HepG2 (cell line): ENCODE results near the gene PLD3. TPM values are rescaled to one million over a fixed set of nuclear protein-coding genes. Genes with fewer than 3 reads are reported as not detected.

ENCODE experiments used
- ATAC-seq: fragments of 200-7000 bp; cut with Tn5 transposase; 3 replicates; pipeline ENCODE4 v1.9.1; 2020; ENCODE audit warnings: mild to moderate bottlenecking, moderate library complexity
- BruUV-seq: library from RNA; stranded (reverse); fragments of 400-500 nt; replicated peaks from 2 replicates; lab custom pipeline; 2021; lab: Mats Ljungman, UMichigan
- CTCF ChIA-PET: fragments of 300-600 bp; formaldehyde crosslinking; extraction: SDS; loops from one replicate; lab custom pipeline; 2021; ENCODE audit warnings: low total read pairs, inconsistent platforms, low intra/inter-chr PET ratio; lab: Yijun Ruan, JAX
- POLR2A ChIA-PET: fragments of 350-600 bp; sonication (Branson Sonifier 250); formaldehyde crosslinking; loops from one replicate; lab custom pipeline; 2020; ENCODE audit warnings: antibody characterized with exemption, inconsistent platforms; lab: Yijun Ruan, JAX
- DNase-seq: peaks from one replicate; pipeline ENCODE4 v3.0.0-alpha.2; 2015; ENCODE audit warnings: low spot score
- FAIRE-seq: peaks from 3 replicates; lab custom pipeline; 2011; peaks lifted over from hg19 to GRCh38; lab: Jason Lieb, UNC
- H2AFZ ChIP-seq: one replicate; pipeline ENCODE4 v1.6.1; 2011; ENCODE audit warnings: low read length, inconsistent platforms
- H3K27ac ChIP-seq: fragments of 300-600 bp; 3 replicates; pipeline ENCODE4 v1.8.0; 2011; ENCODE audit warnings: mixed run types, mild to moderate bottlenecking, mixed read lengths, low read length, inconsistent platforms; ENCODE audit not compliant: insufficient read depth; ENCODE audit errors: extremely low read length
- H3K27me3 ChIP-seq, 2 experiments: fragments of 200-600 bp in 1 of 2; 2 replicates in 1 of 2; 3 replicates in 1 of 2; pipeline versions ENCODE4 v1.6.0 to v1.8.0; 2011; ENCODE audit warnings: low read length in 2 of 2, mild to moderate bottlenecking in 2 of 2, moderate library complexity in 2 of 2, inconsistent platforms in 1 of 2; ENCODE audit not compliant: insufficient read depth in 2 of 2, control insufficient read depth in 1 of 2
- H3K36me3 ChIP-seq, 2 experiments: fragments of 200-600 bp in 1 of 2; replicated peaks in 1 of 2; 2 replicates in 1 of 2; 3 replicates in 1 of 2; pipeline versions ENCODE4 v1.5.1 to v1.8.0; 2011; ENCODE audit warnings: low read length in 2 of 2, inconsistent platforms in 1 of 2; ENCODE audit not compliant: insufficient read depth in 2 of 2, control insufficient read depth in 1 of 2
- H3K4me1 ChIP-seq: 2 replicates; pipeline ENCODE4 v1.5.1; 2012; ENCODE audit warnings: low read length, inconsistent platforms; ENCODE audit not compliant: insufficient read depth
- H3K4me2 ChIP-seq: 2 replicates; pipeline ENCODE4 v1.6.0; 2011; ENCODE audit warnings: low read depth, low read length, inconsistent platforms
- H3K4me3 ChIP-seq, 3 experiments: fragments of 200-600 bp in 1 of 3; sonication (generic), shearing (Covaris generic) in 1 of 3; replicated peaks in 1 of 3; 2 replicates each; pipeline ENCODE4 v1.5.1; 2011 to 2016; ENCODE audit warnings: low read length in 3 of 3, inconsistent platforms in 2 of 3, low read depth in 2 of 3, mild to moderate bottlenecking in 2 of 3, control low read depth in 1 of 3, mixed read lengths in 1 of 3; ENCODE audit not compliant: insufficient read depth in 1 of 3
- H3K79me2 ChIP-seq: one replicate; pipeline ENCODE4 v1.6.1; 2011; ENCODE audit warnings: low read length, inconsistent platforms; ENCODE audit not compliant: insufficient read depth
- H3K9ac ChIP-seq: 2 replicates; pipeline ENCODE4 v1.6.0; 2011; ENCODE audit warnings: mild to moderate bottlenecking, low read depth, low read length, inconsistent platforms; ENCODE audit not compliant: insufficient read depth
- H3K9me3 ChIP-seq: 2 replicates; pipeline ENCODE4 v1.5.1; 2012; ENCODE audit warnings: mild to moderate bottlenecking, low read length
- H4K20me1 ChIP-seq: 2 replicates; pipeline ENCODE4 v1.6.0; 2011; ENCODE audit warnings: inconsistent platforms, mild to moderate bottlenecking, low read length, moderate library complexity; ENCODE audit not compliant: insufficient read depth
- ATF7 ChIP-seq, 2 experiments: fragments of 450-650 bp in 1 of 2; sonication (generic) in 1 of 2; formaldehyde crosslinking in 1 of 2; IDR thresholded peaks; 2 replicates each; pipeline versions ENCODE4 v1.4.0 to v1.6.1; 2016 to 2020; ENCODE audit warnings: antibody characterized with exemption in 1 of 2, mild to moderate bottlenecking in 1 of 2, missing genetic modification reagents in 1 of 2
- E2F5 ChIP-seq: sonication (generic); formaldehyde crosslinking; conservative IDR thresholded peaks from 2 replicates; pipeline ENCODE4 v1.4.0; 2020; ENCODE audit warnings: missing genetic modification reagents
- EED ChIP-seq: sonication (generic); formaldehyde crosslinking; IDR thresholded peaks from 2 replicates; pipeline ENCODE4 v1.5.0; 2020; ENCODE audit warnings: mild to moderate bottlenecking, missing genetic modification reagents
- HMG20B ChIP-seq: conservative IDR thresholded peaks from 2 replicates; pipeline ENCODE4 v1.6.1; 2016; ENCODE audit warnings: missing genetic modification reagents, missing compliant biosample characterization
- MTF2 ChIP-seq: sonication (generic); formaldehyde crosslinking; IDR thresholded peaks from 2 replicates; pipeline ENCODE4 v1.5.0; 2020; ENCODE audit warnings: missing genetic modification reagents, borderline replicate concordance
- PAF1 ChIP-seq: IDR thresholded peaks from 2 replicates; pipeline ENCODE4 v1.6.1; 2016; ENCODE audit warnings: missing genetic modification reagents, missing compliant biosample characterization
- PHB2 ChIP-seq: fragments of 450-650 bp; IDR thresholded peaks from 2 replicates; pipeline ENCODE4 v1.6.1; 2018; ENCODE audit not compliant: partially characterized antibody
- PLRG1 ChIP-seq: fragments of 450-650 bp; conservative IDR thresholded peaks from 2 replicates; pipeline ENCODE4 v1.6.1; 2016
- TSC22D2 ChIP-seq: sonication (generic); formaldehyde crosslinking; IDR thresholded peaks from 2 replicates; pipeline ENCODE4 v1.5.1; 2020; ENCODE audit warnings: missing genetic modification reagents, mild to moderate bottlenecking, borderline replicate concordance
- ZBED4 ChIP-seq: sonication (generic); formaldehyde crosslinking; IDR thresholded peaks from 2 replicates; pipeline ENCODE4 v1.4.0; 2020; ENCODE audit warnings: missing genetic modification reagents, borderline replicate concordance
- ZNF20 ChIP-seq: sonication (generic); formaldehyde crosslinking; IDR thresholded peaks from 2 replicates; pipeline ENCODE4 v1.4.0; 2020; ENCODE audit warnings: mild to moderate bottlenecking, moderate library complexity, missing genetic modification reagents
- ZNF329 ChIP-seq: sonication (generic); formaldehyde crosslinking; IDR thresholded peaks from 2 replicates; pipeline ENCODE4 v1.9.0; 2021; ENCODE audit warnings: low read depth, mild to moderate bottlenecking, missing genetic modification reagents
- ZNF816 ChIP-seq: sonication (generic); formaldehyde crosslinking; IDR thresholded peaks from 2 replicates; pipeline ENCODE4 v1.8.0; 2022; ENCODE audit warnings: missing genetic modification reagents, mild to moderate bottlenecking, borderline replicate concordance
- WGBS: methylation state at CpG from one replicate; pipeline ENCODE4 v1.1.6; 2017; ENCODE audit warnings: low lambda C conversion rate; 5-methylcytosine and 5-hydroxymethylcytosine counted together
- in situ Hi-C: cut with HindIII; loops from 2 replicates; pipeline ENCODE4 v1.10.0; 2017; ENCODE audit warnings: low pct_unique_long_range_greater_than_20kb; ENCODE audit not compliant: extremely low pct_ligation_motif_present
- intact Hi-C: fragments of 100-400 bp; cut with micrococcal nuclease; formaldehyde crosslinking; loops from one replicate; pipeline ENCODE4 v1.10.0; 2022; ENCODE audit not compliant: unreplicated experiment
- polyA plus RNA-seq, 8 experiments: library from polyadenylated mRNA; depleted of rRNA in 3 of 8; stranded (reverse) in 7 of 8; unstranded in 1 of 8; fragments of >200 nt; fragmentation: Illumina TruSeq in 4 of 8; extraction: Trizol in 4 of 8; gene quantifications; 2 replicates each; pipeline versions ENCODE4 v1.2.1 to v1.2.3, GENCODE V29; 2011 to 2016; ENCODE audit warnings: low read depth in 4 of 8, missing spikeins in 1 of 8, mixed read lengths in 1 of 8; ENCODE audit not compliant: insufficient read depth in 1 of 8
- total RNA-seq, 5 experiments: library from RNA; depleted of rRNA; stranded (reverse); fragments of >200 nt; fragmentation: Illumina TruSeq; extraction: Trizol; gene quantifications; 2 replicates each; pipeline ENCODE4 v1.2.3, GENCODE V29; 2016; ENCODE audit warnings: low read depth in 1 of 5
- TF ChIP-seq, protein P1 (sequence below): sonication (generic); formaldehyde crosslinking; IDR thresholded peaks from 2 replicates; pipeline ENCODE4 v1.5.1; 2020; ENCODE audit warnings: mild to moderate bottlenecking, missing genetic modification reagents
- TF ChIP-seq, protein P2 (sequence below): fragments of 450-650 bp; IDR thresholded peaks from 2 replicates; pipeline ENCODE4 v1.6.1; 2017; ENCODE audit warnings: mild to moderate bottlenecking

Gene PLD3
- total and polyA plus RNA-seq, 2 of the 13 experiments (the other 11 are each of a cell fraction or from before 2014, with no cell fraction given): 45.7 to 164 TPM

- Histone ChIP-seq H3K9ac (no peak overlapping the region), H4K20me1 (no peaks in the 10 kb centered on the region), H3K9me3 (no peaks in the 10 kb centered on the region), H3K4me2 (no peak overlapping the region), H3K27me3 (no peaks in the 10 kb centered on the region), H3K27ac (no peak overlapping the region), H3K36me3 (peaks cover 7 to 18% of the 10 kb centered on the region in 2 experiments; a peak in 3 of 5 replicates), H3K79me2 (no peaks in the 10 kb centered on the region), H2AFZ (no peak overlapping the region), H3K4me3 (no peak overlapping the region), H3K4me1 (peaks cover 10% of the 10 kb centered on the region)
- no peak for FAIRE-seq
- no TSS peak for BruUV-seq
- WGBS: 93% methylated on average over 7 of the region's 7 CpGs
- ATAC-seq: no peak
- DNase-seq: no peak
- ChIA-PET CTCF (no interaction called here), POLR2A (no interaction called here)
- intact Hi-C loops (no loop called here), in situ Hi-C loops (no loop called here)
- TF ChIP-seq ZNF20 (CRISPR knock-in tag) (no peak), ZNF329 (CRISPR knock-in tag) (no peak), PLRG1 (no peak), TSC22D2 (CRISPR knock-in tag) (no peak), ZBED4 (CRISPR knock-in tag) (no peak), MTF2 (CRISPR knock-in tag) (no peak), EED (CRISPR knock-in tag) (no peak), HMG20B (CRISPR knock-in tag) (no peak), ZNF816 (CRISPR knock-in tag) (no peak), PHB2 (no peak), E2F5 (CRISPR knock-in tag) (no peak), PAF1 (no peak), ATF7 (IDR thresholded peaks at IDR 0.05) (no peak), ATF7 (CRISPR knock-in tag; IDR thresholded peaks at IDR 0.05) (no peak)
- TF ChIP-seq, protein P1, sequence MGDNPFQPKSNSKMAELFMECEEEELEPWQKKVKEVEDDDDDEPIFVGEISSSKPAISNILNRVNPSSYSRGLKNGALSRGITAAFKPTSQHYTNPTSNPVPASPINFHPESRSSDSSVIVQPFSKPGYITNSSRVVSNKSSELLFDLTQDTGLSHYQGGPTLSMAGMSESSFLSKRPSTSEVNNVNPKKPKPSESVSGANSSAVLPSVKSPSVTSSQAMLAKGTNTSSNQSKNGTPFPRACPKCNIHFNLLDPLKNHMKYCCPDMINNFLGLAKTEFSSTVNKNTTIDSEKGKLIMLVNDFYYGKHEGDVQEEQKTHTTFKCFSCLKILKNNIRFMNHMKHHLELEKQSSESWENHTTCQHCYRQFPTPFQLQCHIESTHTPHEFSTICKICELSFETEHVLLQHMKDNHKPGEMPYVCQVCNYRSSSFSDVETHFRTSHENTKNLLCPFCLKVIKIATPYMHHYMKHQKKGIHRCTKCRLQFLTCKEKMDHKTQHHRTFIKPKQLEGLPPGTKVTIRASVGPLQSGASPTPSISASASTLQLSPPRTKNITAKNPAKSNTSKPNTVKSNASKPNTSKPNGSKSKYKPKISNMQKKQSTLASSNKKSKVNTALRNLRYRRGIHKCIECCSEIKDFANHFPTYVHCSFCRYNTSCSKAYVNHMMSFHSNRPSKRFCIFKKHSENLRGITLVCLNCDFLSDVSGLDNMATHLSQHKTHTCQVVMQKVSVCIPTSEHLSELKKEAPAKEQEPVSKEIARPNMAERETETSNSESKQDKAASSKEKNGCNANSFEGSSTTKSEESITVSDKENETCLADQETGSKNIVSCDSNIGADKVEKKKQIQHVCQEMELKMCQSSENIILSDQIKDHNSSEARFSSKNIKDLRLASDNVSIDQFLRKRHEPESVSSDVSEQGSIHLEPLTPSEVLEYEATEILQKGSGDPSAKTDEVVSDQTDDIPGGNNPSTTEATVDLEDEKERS (CRISPR knock-in tag): no peak
- TF ChIP-seq, protein P2, sequence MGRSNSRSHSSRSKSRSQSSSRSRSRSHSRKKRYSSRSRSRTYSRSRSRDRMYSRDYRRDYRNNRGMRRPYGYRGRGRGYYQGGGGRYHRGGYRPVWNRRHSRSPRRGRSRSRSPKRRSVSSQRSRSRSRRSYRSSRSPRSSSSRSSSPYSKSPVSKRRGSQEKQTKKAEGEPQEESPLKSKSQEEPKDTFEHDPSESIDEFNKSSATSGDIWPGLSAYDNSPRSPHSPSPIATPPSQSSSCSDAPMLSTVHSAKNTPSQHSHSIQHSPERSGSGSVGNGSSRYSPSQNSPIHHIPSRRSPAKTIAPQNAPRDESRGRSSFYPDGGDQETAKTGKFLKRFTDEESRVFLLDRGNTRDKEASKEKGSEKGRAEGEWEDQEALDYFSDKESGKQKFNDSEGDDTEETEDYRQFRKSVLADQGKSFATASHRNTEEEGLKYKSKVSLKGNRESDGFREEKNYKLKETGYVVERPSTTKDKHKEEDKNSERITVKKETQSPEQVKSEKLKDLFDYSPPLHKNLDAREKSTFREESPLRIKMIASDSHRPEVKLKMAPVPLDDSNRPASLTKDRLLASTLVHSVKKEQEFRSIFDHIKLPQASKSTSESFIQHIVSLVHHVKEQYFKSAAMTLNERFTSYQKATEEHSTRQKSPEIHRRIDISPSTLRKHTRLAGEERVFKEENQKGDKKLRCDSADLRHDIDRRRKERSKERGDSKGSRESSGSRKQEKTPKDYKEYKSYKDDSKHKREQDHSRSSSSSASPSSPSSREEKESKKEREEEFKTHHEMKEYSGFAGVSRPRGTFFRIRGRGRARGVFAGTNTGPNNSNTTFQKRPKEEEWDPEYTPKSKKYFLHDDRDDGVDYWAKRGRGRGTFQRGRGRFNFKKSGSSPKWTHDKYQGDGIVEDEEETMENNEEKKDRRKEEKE: no peak
Measured at GRCh38 chr19:40317338-40317737, 31.2 kb upstream of the PLD3 start.
